ENCODE measurements around the gene SNX21. TPM values are rescaled to one million over a fixed set of nuclear protein-coding genes. Genes with fewer than 3 reads are reported as not detected.
"Not testable (repeated sequence)": the region's sequence is repeated elsewhere in the genome, so short reads cannot be mapped to it uniquely, and the experiment has no call there.

SNX21 gene
- total RNA-seq = 7.9 TPM

- peak; percentile 78 for DNase-seq (ENCODE audit: low spot score)
- peak; percentile 91 for ATAC-seq
Observed at GRCh38 chr20:45833030-45833882, at the start of gene SNX21. Gene SNX21, plus strand, starts transcription at chr20:45833799. Its CDS starts 121 bp downstream, at chr20:45833920.

GRCh38 chr20:45788351-45788750, 45.2 kb upstream of the SNX21 start:
- ATAC-seq (no peak), DNase-seq (ENCODE audit: low spot score) (no peak)

- peak; percentile 27 for ATAC-seq
- no peak for DNase-seq (ENCODE audit: low spot score)
Observed at GRCh38 chr20:45792317-45793118, 41.1 kb upstream of the SNX21 start.

- ATAC-seq (no peak), DNase-seq (ENCODE audit: low spot score) (no peak)
Observed at GRCh38 chr20:45796337-45797065, 37.1 kb upstream of the SNX21 start.

GRCh38 chr20:45797510-45797909, 36.1 kb upstream of the SNX21 start:
- not testable (repeated sequence) for ATAC-seq

GRCh38 chr20:45797955-45798354, 35.6 kb upstream of the SNX21 start:
- ATAC-seq; DNase-seq (ENCODE audit: low spot score): not testable (repeated sequence)

More at GRCh38 chr20:45797510-45797909, 36.1 kb upstream of the SNX21 start:
- not testable (repeated sequence) for DNase-seq (ENCODE audit: low spot score)

- ATAC-seq (peak; percentile 93), DNase-seq (ENCODE audit: low spot score) (no peak)
Observed at GRCh38 chr20:45798935-45799642, 34.5 kb upstream of the SNX21 start.

GRCh38 chr20:45801851-45802250, 31.7 kb upstream of the SNX21 start:
- DNase-seq (ENCODE audit: low spot score) = no peak
- no peak for ATAC-seq

GRCh38 chr20:45810191-45810970, 23.2 kb upstream of the SNX21 start:
- DNase-seq (ENCODE audit: low spot score) (no peak), ATAC-seq (no peak)

GRCh38 chr20:45812157-45813005, 21.2 kb upstream of the SNX21 start, which contains the start of gene UBE2C:
Gene UBE2C, plus strand, starts transcription at chr20:45812644. Its CDS starts 52 bp downstream, at chr20:45812696.
- ATAC-seq (peak; percentile 97), DNase-seq (ENCODE audit: low spot score) (peak; percentile 96)

GRCh38 chr20:45813006-45813340, 20.6 kb upstream of the SNX21 start:
- ATAC-seq (no peak), DNase-seq (ENCODE audit: low spot score) (no peak)

GRCh38 chr20:45813489-45813888, 20.1 kb upstream of the SNX21 start:
- ATAC-seq = no peak
- DNase-seq (ENCODE audit: low spot score) = no peak

GRCh38 chr20:45814314-45814713, 19.3 kb upstream of the SNX21 start:
- DNase-seq (ENCODE audit: low spot score) = no peak
- no peak for ATAC-seq

- ATAC-seq (no peak), DNase-seq (ENCODE audit: low spot score) (no peak)
Observed at GRCh38 chr20:45816951-45817350, 16.6 kb upstream of the SNX21 start.

- ATAC-seq = no peak
- DNase-seq (ENCODE audit: low spot score) = no peak
Observed at GRCh38 chr20:45817376-45818194, 16.0 kb upstream of the SNX21 start.

- DNase-seq (ENCODE audit: low spot score) (no peak), ATAC-seq (no peak)
Observed at GRCh38 chr20:45818239-45818638, 15.4 kb upstream of the SNX21 start.

- ATAC-seq = no peak
Observed at GRCh38 chr20:45819466-45819865, 14.1 kb upstream of the SNX21 start.

GRCh38 chr20:45821947-45822346, 11.7 kb upstream of the SNX21 start:
- DNase-seq (ENCODE audit: low spot score) (no peak), ATAC-seq (no peak)

More at GRCh38 chr20:45819466-45819865, 14.1 kb upstream of the SNX21 start:
- no peak for DNase-seq (ENCODE audit: low spot score)
